ENCODE measurements around the gene STARD7. TPM values are rescaled to one million over a fixed set of nuclear protein-coding genes. Genes with fewer than 3 reads are reported as not detected.

STARD7 gene
- total RNA-seq, 6 experiments from 2014 or later, result 52.8 to 83.9 (median 65.4) TPM

GRCh38 chr2:96218508-96219131 is 10.0 kb upstream of the STARD7 start:
- 85% methylated on average over 12 of the region's 13 CpGs for WGBS (ENCODE audit: insufficient coverage, low coverage, low lambda C conversion rate, missing lambda C conversion rate)
- intact Hi-C loops (cut with DNase I), result no loop called here
- Histone ChIP-seq H3K4me1 (no peaks in the 10 kb centered on the region), H3K4me3 (no peak overlapping the region), H3K36me3 (no peaks in the 10 kb centered on the region), H3K9me3 (no peaks in the 10 kb centered on the region), H3K27me3 (no peaks in the 10 kb centered on the region), H3K27ac (no peak overlapping the region)
- ATAC-seq, result no peak
- no peak for DNase-seq
- TF ChIP-seq, protein P1, sequence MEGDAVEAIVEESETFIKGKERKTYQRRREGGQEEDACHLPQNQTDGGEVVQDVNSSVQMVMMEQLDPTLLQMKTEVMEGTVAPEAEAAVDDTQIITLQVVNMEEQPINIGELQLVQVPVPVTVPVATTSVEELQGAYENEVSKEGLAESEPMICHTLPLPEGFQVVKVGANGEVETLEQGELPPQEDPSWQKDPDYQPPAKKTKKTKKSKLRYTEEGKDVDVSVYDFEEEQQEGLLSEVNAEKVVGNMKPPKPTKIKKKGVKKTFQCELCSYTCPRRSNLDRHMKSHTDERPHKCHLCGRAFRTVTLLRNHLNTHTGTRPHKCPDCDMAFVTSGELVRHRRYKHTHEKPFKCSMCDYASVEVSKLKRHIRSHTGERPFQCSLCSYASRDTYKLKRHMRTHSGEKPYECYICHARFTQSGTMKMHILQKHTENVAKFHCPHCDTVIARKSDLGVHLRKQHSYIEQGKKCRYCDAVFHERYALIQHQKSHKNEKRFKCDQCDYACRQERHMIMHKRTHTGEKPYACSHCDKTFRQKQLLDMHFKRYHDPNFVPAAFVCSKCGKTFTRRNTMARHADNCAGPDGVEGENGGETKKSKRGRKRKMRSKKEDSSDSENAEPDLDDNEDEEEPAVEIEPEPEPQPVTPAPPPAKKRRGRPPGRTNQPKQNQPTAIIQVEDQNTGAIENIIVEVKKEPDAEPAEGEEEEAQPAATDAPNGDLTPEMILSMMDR (IDR thresholded peaks at IDR 0.05), result no peak
- TF ChIP-seq POLR2A (IDR thresholded peaks at IDR 0.05), result no peak

DNA sequence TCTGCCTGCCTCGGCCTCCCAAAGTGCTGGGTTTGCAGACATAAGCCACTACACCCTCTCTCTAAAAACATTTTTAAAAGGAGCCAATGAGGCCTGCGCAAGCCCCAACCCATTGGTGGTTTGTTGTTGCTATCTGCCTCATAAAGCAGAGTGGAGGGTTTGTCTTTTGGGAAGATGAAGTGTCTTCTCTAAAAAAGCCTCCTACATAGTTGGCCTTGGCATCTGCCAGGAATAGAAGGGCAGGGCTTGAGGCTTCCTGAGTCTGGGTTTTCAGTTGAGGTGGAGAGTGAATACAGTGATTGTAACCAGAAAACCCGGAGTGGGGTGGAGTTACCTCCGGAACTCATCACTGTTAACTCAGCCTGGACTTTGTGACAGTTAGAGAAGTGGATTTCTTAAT is 5.9 kb upstream of the STARD7 start:
- H3K4me1 ChIP-seq, result peaks cover 0 to 4% (median 0%) of the 10 kb centered on the region in 4 donors
- WGBS (ENCODE audit: insufficient coverage, low coverage, low lambda C conversion rate, missing lambda C conversion rate), result 83% methylated on average over 4 of the region's 4 CpGs
- H3K9me3 ChIP-seq, result no peaks in the 10 kb centered on the region
- no peak overlapping the region for H3K4me3 ChIP-seq
- intact Hi-C loops (cut with DNase I), result no loop called here
- no peak for ATAC-seq
- TF ChIP-seq POLR2A (IDR thresholded peaks at IDR 0.05), result no peak
- TF ChIP-seq, protein P1 (IDR thresholded peaks at IDR 0.05), result no peak
- no peaks in the 10 kb centered on the region for H3K36me3 ChIP-seq
- H3K27ac ChIP-seq, result no peak overlapping the region
- no peaks in the 10 kb centered on the region for H3K27me3 ChIP-seq
- no peak for DNase-seq

GRCh38 chr2:96213379-96213778 is 4.8 kb upstream of the STARD7 start:
- no peak for TF ChIP-seq POLR2A (IDR thresholded peaks at IDR 0.05)
- TF ChIP-seq, protein P1 (IDR thresholded peaks at IDR 0.05), result no peak
- no peak overlapping the region for H3K4me3 ChIP-seq
- peaks cover 0 to 8% (median 0%) of the 10 kb centered on the region in 4 donors for H3K4me1 ChIP-seq
- ATAC-seq, result no peak
- H3K36me3 ChIP-seq, result no peaks in the 10 kb centered on the region
- H3K27ac ChIP-seq, result no peak overlapping the region
- DNase-seq, result no peak
- no peaks in the 10 kb centered on the region for H3K27me3 ChIP-seq
- H3K9me3 ChIP-seq, result no peaks in the 10 kb centered on the region
- intact Hi-C loops (cut with DNase I), result no loop called here
- WGBS (ENCODE audit: insufficient coverage, low coverage, low lambda C conversion rate, missing lambda C conversion rate), result 87% methylated on average over 10 of the region's 12 CpGs

GRCh38 chr2:96212339-96212738 is 3.7 kb upstream of the STARD7 start:
- no peak for DNase-seq
- Histone ChIP-seq H3K36me3 (no peaks in the 10 kb centered on the region), H3K4me3 (no peak overlapping the region), H3K27ac (no peak overlapping the region), H3K9me3 (no peaks in the 10 kb centered on the region), H3K27me3 (no peaks in the 10 kb centered on the region), H3K4me1 (peaks cover 0 to 9% (median 0%) of the 10 kb centered on the region in 4 donors)
- no peak for ATAC-seq
- 94% methylated on average over 4 of the region's 4 CpGs for WGBS (ENCODE audit: insufficient coverage, low coverage, low lambda C conversion rate, missing lambda C conversion rate)
- intact Hi-C loops (cut with DNase I), result no loop called here
- TF ChIP-seq POLR2A (IDR thresholded peaks at IDR 0.05), result no peak
- TF ChIP-seq, protein P1 (IDR thresholded peaks at IDR 0.05), result no peak

Measured in right lobe of liver (tissue), 6 donors.